Stimulated activated naive CD4-positive, alpha-beta T cell (primary cell): ENCODE measurements around the gene CITED2.

ENCODE experiments used
- DNase-seq, 6 experiments: peaks; one replicate each; lab custom pipeline; 2025; lab: John Stamatoyannopoulos, UW

Gene CITED2

GRCh38 chr6:139330306-139330705 lies 44.1 kb downstream of the CITED2 start:
- no peak for DNase-seq

- no peak for DNase-seq
These were observed 45.2 kb downstream of the CITED2 start for GRCh38 chr6:139329224-139329623.

- DNase-seq: no peak
These were observed 47.4 kb downstream of the CITED2 start for GRCh38 chr6:139327038-139327437.

- no peak for DNase-seq
These were observed 48.8 kb downstream of the CITED2 start for GRCh38 chr6:139325686-139326085.

GRCh38 chr6:139325125-139325524 lies 49.3 kb downstream of the CITED2 start:
- no peak for DNase-seq

- no peak for DNase-seq
These were observed 50.2 kb downstream of the CITED2 start for GRCh38 chr6:139324301-139324555.

GRCh38 chr6:139323511-139324300 lies 50.7 kb downstream of the CITED2 start:
- DNase-seq: peak; percentile 63 to 98 (median 83)
